ENCODE measurements around the gene MYLK.

Gene MYLK

DNA sequence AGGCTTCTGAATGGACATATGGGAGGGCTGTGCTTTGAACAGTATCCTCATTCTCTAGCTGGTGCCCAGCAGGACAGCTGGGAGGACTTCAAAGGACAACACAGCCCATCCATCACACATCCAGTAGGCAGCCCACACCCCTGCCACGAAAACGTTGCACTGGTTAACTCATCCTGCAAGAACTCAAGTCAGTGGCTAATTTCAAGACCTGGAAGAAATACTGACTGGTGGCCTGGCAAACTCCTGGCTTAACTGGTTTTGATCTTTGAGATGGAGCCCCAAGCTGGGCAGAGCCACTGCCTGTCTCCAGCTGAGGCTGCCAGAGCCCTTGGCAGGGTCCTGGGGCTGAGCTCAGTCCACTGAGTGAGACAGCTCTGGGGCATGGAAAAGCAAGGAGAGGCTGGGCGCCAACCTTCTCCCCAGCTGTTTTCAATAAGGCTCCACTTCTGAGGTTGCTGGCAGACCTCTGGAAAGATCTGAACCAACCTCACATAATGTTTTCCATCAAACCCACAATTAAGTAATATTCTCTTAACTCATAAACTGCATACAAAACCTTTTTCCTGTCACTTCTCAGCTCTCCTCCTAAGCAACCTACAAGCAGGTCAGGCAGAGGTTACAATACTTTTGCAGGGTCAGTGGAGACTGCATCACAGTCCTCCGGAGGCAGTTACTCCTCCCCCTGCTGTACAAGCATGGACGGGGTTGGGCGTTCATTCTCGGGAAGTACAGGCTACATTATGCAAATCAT is 110.3 kb downstream of the MYLK start:
- Histone ChIP-seq H3K27ac (no peak overlapping the region), H3K79me2 (ENCODE audit: insufficient read depth, low read depth) (no peaks in the 10 kb centered on the region), H3K4me1 (ENCODE audit: low read depth, poor library complexity, severe bottlenecking) (no peaks in the 10 kb centered on the region), H3K27me3 (ENCODE audit: insufficient read depth, low read depth) (no peaks in the 10 kb centered on the region), H3K4me2 (no peak overlapping the region), H3K36me3 (ENCODE audit: insufficient read depth) (no peaks in the 10 kb centered on the region), H3K9ac (no peak overlapping the region), H2AFZ (ENCODE audit: low read depth) (no peak overlapping the region), H3K4me3 (IDR thresholded peaks at IDR 0.05; ENCODE audit: insufficient read depth, low read depth, low read length) (no peak overlapping the region), H4K20me1 (ENCODE audit: insufficient read depth) (no peaks in the 10 kb centered on the region)
- TF ChIP-seq, protein P1, sequence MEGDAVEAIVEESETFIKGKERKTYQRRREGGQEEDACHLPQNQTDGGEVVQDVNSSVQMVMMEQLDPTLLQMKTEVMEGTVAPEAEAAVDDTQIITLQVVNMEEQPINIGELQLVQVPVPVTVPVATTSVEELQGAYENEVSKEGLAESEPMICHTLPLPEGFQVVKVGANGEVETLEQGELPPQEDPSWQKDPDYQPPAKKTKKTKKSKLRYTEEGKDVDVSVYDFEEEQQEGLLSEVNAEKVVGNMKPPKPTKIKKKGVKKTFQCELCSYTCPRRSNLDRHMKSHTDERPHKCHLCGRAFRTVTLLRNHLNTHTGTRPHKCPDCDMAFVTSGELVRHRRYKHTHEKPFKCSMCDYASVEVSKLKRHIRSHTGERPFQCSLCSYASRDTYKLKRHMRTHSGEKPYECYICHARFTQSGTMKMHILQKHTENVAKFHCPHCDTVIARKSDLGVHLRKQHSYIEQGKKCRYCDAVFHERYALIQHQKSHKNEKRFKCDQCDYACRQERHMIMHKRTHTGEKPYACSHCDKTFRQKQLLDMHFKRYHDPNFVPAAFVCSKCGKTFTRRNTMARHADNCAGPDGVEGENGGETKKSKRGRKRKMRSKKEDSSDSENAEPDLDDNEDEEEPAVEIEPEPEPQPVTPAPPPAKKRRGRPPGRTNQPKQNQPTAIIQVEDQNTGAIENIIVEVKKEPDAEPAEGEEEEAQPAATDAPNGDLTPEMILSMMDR (conservative IDR thresholded peaks at IDR 0.05; ENCODE audit: low read depth, low read length), result no peak

GRCh38 chr3:123769356-123769743 is 114.8 kb downstream of the MYLK start:
- H3K4me3 ChIP-seq (IDR thresholded peaks at IDR 0.05; ENCODE audit: insufficient read depth, low read depth, low read length), result no peak overlapping the region
- H3K79me2 ChIP-seq (ENCODE audit: insufficient read depth, low read depth), result no peaks in the 10 kb centered on the region
- H4K20me1 ChIP-seq (ENCODE audit: insufficient read depth), result no peaks in the 10 kb centered on the region
- H3K27ac ChIP-seq, result no peak overlapping the region
- no peak overlapping the region for H2AFZ ChIP-seq (ENCODE audit: low read depth)
- no peak overlapping the region for H3K4me2 ChIP-seq
- no peaks in the 10 kb centered on the region for H3K27me3 ChIP-seq (ENCODE audit: insufficient read depth, low read depth)
- no peaks in the 10 kb centered on the region for H3K4me1 ChIP-seq (ENCODE audit: low read depth, poor library complexity, severe bottlenecking)
- H3K36me3 ChIP-seq (ENCODE audit: insufficient read depth), result no peaks in the 10 kb centered on the region
- H3K9ac ChIP-seq, result no peak overlapping the region
- TF ChIP-seq, protein P1 (conservative IDR thresholded peaks at IDR 0.05; ENCODE audit: low read depth, low read length), result no peak

- Histone ChIP-seq H2AFZ (ENCODE audit: low read depth) (no peak overlapping the region), H3K4me2 (no peak overlapping the region), H3K4me1 (ENCODE audit: low read depth, poor library complexity, severe bottlenecking) (no peaks in the 10 kb centered on the region), H3K79me2 (ENCODE audit: insufficient read depth, low read depth) (no peaks in the 10 kb centered on the region), H3K4me3 (IDR thresholded peaks at IDR 0.05; ENCODE audit: insufficient read depth, low read depth, low read length) (no peak overlapping the region), H4K20me1 (ENCODE audit: insufficient read depth) (no peaks in the 10 kb centered on the region), H3K27me3 (ENCODE audit: insufficient read depth, low read depth) (no peaks in the 10 kb centered on the region), H3K36me3 (ENCODE audit: insufficient read depth) (no peaks in the 10 kb centered on the region), H3K9ac (no peak overlapping the region), H3K27ac (no peak overlapping the region)
- TF ChIP-seq, protein P1 (conservative IDR thresholded peaks at IDR 0.05; ENCODE audit: low read depth, low read length), result no peak
Measured at GRCh38 chr3:123768480-123769355, 115.4 kb downstream of the MYLK start.

DNA sequence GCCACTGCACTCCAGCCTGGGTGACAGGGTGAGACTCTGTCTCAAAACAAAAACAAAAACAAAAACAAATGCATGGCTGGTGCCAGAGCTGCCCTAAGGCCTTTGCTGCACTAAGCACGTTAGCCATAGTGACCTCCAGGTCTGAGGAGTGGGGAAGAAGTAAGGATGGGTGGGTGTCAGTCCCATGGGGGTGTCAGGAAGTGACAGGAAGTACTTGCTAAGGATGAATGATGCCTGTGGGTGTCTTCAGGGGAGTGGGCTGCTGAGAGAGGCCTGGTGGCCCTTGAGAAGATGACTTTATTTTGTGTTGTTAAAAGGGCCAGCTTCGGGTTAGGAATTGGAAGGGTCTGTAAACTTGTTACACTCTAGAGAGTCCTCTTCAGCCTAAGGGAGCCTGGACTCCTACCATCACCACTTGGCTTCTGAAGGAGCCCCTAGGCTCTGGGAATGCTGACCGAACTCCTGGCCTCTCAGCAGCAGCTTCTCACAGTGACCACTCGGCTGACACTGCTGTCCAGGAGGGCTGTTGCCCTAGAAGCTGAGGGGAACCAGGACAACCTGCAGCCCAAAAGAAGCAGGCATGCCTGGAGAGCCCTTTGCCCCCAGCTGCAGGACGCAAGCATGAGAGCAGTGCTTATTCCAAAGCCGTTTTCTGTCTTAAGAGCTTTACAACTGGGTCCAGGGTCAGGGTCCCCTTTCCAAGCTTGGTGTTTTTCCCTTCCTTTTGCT is 116.4 kb downstream of the MYLK start:
- Histone ChIP-seq H4K20me1 (ENCODE audit: insufficient read depth) (no peaks in the 10 kb centered on the region), H3K4me1 (ENCODE audit: low read depth, poor library complexity, severe bottlenecking) (no peaks in the 10 kb centered on the region), H3K4me3 (IDR thresholded peaks at IDR 0.05; ENCODE audit: insufficient read depth, low read depth, low read length) (no peak overlapping the region), H3K27me3 (ENCODE audit: insufficient read depth, low read depth) (no peaks in the 10 kb centered on the region), H3K4me2 (no peak overlapping the region), H3K79me2 (ENCODE audit: insufficient read depth, low read depth) (no peaks in the 10 kb centered on the region), H2AFZ (ENCODE audit: low read depth) (no peak overlapping the region), H3K27ac (no peak overlapping the region), H3K9ac (no peak overlapping the region), H3K36me3 (ENCODE audit: insufficient read depth) (no peaks in the 10 kb centered on the region)
- TF ChIP-seq, protein P1 (conservative IDR thresholded peaks at IDR 0.05; ENCODE audit: low read depth, low read length), result no peak
